Ascending aorta (tissue), 2 donors: Measurements from ENCODE around the gene CRACR2A. TPM values are rescaled to one million over a fixed set of nuclear protein-coding genes. Genes with fewer than 3 reads are reported as not detected.

Experiments used
- DNase-seq, 2 donors: peaks; one replicate each; pipeline ENCODE4 v3.0.0-alpha.2; 2019; ENCODE audit warnings: low spot score in 2 of 2
- H3K27ac ChIP-seq, 2 donors: fragments of 200-600 bp; sonication (generic); one replicate each; pipeline ENCODE4 v1.5.1; 2016 to 2017; ENCODE audit warnings: mild to moderate bottlenecking in 1 of 2
- H3K27me3 ChIP-seq: fragments of 200-600 bp; sonication (generic); one replicate; pipeline ENCODE4 v1.5.1; 2017
- H3K36me3 ChIP-seq, 2 donors: fragments of 200-600 bp; sonication (generic); one replicate each; pipeline ENCODE4 v1.5.1; 2016
- H3K4me1 ChIP-seq, 2 donors: fragments of 200-600 bp; sonication (generic); one replicate each; pipeline ENCODE4 v1.5.1; 2016 to 2017; ENCODE audit warnings: mild to moderate bottlenecking in 1 of 2
- H3K4me3 ChIP-seq, 2 donors: fragments of 200-600 bp; sonication (generic); one replicate each; pipeline ENCODE4 v1.5.1; 2016 to 2017; ENCODE audit warnings: mild to moderate bottlenecking in 1 of 2
- H3K9me3 ChIP-seq, 2 donors: fragments of 200-600 bp; sonication (generic); one replicate each; pipeline ENCODE4 v1.5.1; 2016
- intact Hi-C: fragments of 100-400 bp; cut with DNase I; formaldehyde crosslinking; loops from one replicate; pipeline ENCODE4 v1.15.1; 2023
- total RNA-seq: library from RNA; depleted of rRNA; stranded (reverse); fragments of >200 nt; gene quantifications from one replicate; pipeline ENCODE4 v1.1.0, GENCODE V29; 2016
- TF ChIP-seq, protein P1 (sequence below), 3 experiments: fragments of 200-600 bp in 2 of 3; fragments of 450-650 bp in 1 of 3; sonication (generic) in 2 of 3; IDR thresholded peaks; one replicate each; pipeline ENCODE4 v1.5.1; 2016 to 2019; ENCODE audit warnings: antibody characterized with exemption in 3 of 3, mild to moderate bottlenecking in 1 of 3, moderate library complexity in 1 of 3

CRACR2A gene
- total RNA-seq, 1 donor from 2014 or later, result 0.53 TPM

DNA sequence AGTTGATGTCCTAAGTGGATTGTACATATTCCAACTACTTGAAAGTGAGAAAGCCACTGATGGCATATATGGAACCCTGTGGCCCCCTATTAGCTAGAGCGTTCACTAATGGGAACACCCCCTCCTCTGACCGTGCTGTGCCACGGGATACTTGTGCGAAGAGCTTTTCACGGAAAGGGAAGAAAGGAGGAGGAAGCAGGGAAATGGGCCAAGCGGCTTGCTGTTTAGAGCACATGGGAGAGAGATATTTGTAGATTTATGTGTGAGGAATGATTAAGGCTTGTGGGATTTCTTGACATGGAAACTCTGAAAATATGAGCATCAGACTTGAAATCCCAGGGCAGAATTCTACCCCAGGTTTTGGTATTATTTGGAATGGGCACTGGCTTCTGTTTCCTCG, 132.1 kb downstream of the CRACR2A start:
- no peak overlapping the region for H3K4me3 ChIP-seq

DNA sequence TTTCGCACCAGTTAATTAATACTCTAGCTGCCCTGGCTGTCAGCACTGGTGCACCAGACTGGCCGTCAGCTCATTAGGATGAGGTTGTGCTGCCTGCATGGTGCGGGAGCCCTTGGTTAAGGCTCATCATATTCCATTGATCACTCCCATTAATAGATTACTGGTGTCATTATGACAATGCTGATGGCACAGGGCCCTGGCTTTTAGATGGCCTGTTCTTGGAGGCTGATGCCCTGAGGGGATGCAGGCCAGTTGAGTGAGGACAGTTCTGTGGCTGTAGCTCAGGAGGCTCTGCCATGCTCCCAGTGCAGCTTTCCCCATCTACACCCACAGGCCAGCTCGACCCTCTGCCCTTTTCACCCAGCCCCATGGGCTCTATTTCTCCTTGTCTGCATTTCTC, 135.3 kb downstream of the CRACR2A start:
- Histone ChIP-seq H3K27ac (no peak overlapping the region), H3K27me3 (no peaks in the 10 kb centered on the region), H3K4me1 (no peaks in the 10 kb centered on the region), H3K9me3 (no peaks in the 10 kb centered on the region), H3K36me3 (no peaks in the 10 kb centered on the region), H3K4me3 (no peak overlapping the region)
- no peak for DNase-seq
- TF ChIP-seq, protein P1, sequence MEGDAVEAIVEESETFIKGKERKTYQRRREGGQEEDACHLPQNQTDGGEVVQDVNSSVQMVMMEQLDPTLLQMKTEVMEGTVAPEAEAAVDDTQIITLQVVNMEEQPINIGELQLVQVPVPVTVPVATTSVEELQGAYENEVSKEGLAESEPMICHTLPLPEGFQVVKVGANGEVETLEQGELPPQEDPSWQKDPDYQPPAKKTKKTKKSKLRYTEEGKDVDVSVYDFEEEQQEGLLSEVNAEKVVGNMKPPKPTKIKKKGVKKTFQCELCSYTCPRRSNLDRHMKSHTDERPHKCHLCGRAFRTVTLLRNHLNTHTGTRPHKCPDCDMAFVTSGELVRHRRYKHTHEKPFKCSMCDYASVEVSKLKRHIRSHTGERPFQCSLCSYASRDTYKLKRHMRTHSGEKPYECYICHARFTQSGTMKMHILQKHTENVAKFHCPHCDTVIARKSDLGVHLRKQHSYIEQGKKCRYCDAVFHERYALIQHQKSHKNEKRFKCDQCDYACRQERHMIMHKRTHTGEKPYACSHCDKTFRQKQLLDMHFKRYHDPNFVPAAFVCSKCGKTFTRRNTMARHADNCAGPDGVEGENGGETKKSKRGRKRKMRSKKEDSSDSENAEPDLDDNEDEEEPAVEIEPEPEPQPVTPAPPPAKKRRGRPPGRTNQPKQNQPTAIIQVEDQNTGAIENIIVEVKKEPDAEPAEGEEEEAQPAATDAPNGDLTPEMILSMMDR (IDR thresholded peaks at IDR 0.05), result no peak
- intact Hi-C loops, result no loop called here

More for the DNA sequence above, 132.1 kb downstream of the CRACR2A start:
- no peaks in the 10 kb centered on the region for H3K4me1 ChIP-seq
- peak in 1 of 2 donors; percentile 12 for DNase-seq
- intact Hi-C loops, result no loop called here
- no peaks in the 10 kb centered on the region for H3K27me3 ChIP-seq
- H3K36me3 ChIP-seq, result no peaks in the 10 kb centered on the region
- TF ChIP-seq, protein P1 (IDR thresholded peaks at IDR 0.05), result no peak
- H3K9me3 ChIP-seq, result no peaks in the 10 kb centered on the region
- no peak overlapping the region for H3K27ac ChIP-seq

DNA sequence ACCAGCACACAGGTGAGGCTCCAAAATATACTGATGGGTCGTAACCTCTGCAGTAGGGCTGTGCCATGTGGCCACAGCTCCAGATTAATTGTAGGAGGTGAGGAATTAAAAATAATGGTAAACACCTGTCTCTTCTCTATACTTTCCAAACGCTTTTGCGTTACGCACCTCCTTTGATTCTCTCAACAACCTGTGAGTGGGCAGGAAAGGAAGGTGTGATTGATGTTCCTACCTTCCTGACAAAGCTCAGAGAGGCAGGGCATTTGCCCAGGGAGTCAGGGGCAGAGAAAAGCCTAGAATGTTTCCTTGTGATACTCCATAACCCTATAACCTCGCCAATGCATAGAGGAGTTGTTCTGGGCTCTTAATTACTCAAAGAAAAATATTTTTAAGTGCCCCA, 137.0 kb downstream of the CRACR2A start:
- no peaks in the 10 kb centered on the region for H3K36me3 ChIP-seq
- no peak overlapping the region for H3K27ac ChIP-seq
- H3K27me3 ChIP-seq, result no peaks in the 10 kb centered on the region
- TF ChIP-seq, protein P1 (IDR thresholded peaks at IDR 0.05), result no peak
- no peaks in the 10 kb centered on the region for H3K9me3 ChIP-seq
- DNase-seq, result no peak
- H3K4me1 ChIP-seq, result peaks cover 0 to 6% of the 10 kb centered on the region in 2 donors
- no peak overlapping the region for H3K4me3 ChIP-seq
- intact Hi-C loops, result no loop called here

DNA sequence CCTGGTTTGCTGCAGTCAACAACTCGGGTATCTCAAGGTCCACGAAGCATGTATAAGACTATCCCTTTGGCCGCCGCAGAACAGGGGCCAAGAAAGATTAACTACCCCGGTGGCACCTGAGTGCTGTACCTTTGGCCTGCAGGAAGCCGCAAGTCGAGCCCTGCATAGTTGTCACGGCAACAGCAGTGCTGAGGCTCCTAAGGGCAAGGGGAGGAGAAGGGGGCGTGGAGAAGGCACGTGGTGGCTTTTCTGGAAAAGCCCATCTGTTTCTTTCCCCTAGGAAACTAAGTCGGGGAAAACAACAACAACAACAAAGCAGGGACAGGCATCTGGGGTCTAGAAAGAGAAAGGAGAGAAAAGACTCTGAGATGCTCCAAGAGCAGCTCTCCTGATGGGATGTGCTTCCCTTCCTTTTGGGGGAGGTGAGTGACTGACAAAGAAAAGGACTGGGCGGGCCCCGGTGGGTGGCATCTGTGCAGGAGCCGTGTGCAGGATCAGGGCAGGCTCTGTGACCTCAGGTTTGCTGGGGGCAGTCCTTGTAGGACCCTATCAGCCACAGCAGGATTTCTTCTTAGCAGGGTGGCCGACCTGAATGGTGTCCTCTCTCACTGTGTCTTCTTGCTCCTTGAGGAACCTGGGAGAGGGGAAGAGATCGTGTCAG, 138.0 kb downstream of the CRACR2A start:
- intact Hi-C loops, result no loop called here
- no peaks in the 10 kb centered on the region for H3K9me3 ChIP-seq
- H3K36me3 ChIP-seq, result no peaks in the 10 kb centered on the region
- TF ChIP-seq, protein P1 (IDR thresholded peaks at IDR 0.05), result no peak
- no peak for DNase-seq
- H3K4me3 ChIP-seq, result no peak overlapping the region
- H3K27me3 ChIP-seq, result no peaks in the 10 kb centered on the region
- H3K27ac ChIP-seq, result no peak overlapping the region
- peaks cover 0 to 6% of the 10 kb centered on the region in 2 donors for H3K4me1 ChIP-seq

DNA sequence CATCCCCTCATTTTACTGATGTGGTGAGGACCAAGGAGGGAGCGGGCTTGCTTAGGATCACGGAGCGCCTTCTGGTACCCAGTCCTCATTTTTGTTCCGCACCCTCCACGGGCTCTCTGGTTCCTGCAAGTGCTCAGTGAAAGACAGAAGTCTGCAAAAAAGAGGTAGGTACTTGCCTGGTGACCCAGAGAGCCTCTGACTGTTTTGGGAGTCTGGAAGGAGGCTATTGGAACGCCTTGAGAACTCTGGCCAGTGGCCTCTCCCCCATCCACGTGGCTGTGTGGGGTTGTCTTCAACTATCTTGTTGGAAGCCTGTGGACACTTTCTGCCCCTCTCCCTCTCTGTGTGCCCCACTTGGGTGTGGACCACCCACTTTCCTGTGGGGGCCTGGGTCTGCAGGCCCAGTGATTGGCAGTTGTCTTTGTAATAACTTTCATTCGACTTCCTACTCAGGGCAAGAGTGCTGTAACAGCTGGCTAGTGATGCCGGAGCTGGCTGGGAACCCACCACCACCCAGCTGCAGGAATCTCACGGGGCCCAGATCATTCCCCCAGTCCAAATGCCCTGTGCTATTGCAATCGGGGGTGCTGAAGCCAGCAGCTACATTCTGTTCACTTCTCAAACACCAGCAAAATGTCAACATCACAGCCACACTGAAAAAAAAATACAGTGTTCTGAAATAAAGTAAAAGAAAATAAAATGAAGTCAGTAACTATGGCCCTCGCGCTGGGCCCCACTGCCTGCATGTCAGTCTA, 139.1 kb downstream of the CRACR2A start:
- Histone ChIP-seq H3K27ac (peak overlapping the region in 1 of 2 donors; percentile 41), H3K4me3 (no peak overlapping the region), H3K36me3 (no peaks in the 10 kb centered on the region), H3K27me3 (no peaks in the 10 kb centered on the region), H3K9me3 (no peaks in the 10 kb centered on the region), H3K4me1 (peaks cover 0 to 6% of the 10 kb centered on the region in 2 donors)
- intact Hi-C loops, result no loop called here
- DNase-seq, result no peak
- TF ChIP-seq, protein P1 (IDR thresholded peaks at IDR 0.05), result no peak
